ENCODE data around the gene POU2F1.
A peak's percentile ranks its signal among the peaks of the same experiment; 100 is the strongest.

Gene POU2F1

DNA sequence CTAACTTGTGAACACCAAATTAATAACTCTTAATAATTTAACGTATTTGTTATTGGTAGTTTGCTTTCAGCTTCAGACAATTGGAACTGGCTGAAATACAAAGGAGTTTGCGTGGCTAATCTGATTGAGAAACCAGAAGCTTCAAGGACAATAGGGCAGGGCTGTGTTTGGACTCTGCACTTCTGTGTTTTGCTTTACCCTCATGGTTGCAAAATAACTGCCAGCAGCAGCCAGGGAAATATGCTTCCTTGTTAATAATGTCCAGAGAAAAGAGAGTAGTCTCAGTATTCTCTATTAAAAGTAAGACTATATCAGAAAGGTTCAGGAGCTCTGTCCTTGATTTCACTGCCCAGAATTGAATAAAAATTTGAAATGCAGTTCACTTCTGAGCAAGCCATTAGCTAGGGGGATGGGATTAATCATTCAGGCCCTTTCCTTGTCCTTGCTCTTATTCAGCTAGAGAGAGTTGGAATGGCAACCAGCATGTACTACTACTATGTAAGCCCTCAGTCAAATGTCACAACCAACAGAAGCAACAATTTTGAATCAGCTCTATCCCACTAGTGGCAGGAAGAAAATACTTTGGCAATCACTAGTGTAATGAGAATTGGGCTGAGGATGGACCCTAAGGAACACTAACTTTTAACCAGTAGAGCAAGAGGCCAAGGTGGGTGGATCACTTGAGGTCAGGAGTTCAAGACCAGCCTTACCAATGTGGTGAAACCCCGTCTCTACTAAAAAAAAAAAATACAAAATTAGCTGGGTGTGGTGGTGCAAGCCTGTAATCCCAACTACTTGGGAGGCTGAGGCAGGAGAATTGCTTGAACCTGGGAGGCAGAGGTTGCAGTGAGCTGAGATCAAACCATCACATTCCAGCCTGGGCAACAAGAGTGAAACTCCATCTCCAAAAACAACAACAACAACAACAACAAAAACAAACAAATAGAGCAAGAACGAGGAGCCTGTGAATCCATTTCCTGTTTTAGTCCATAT is 76.8 kb downstream of the POU2F1 start:
- TF ChIP-seq, protein P1, sequence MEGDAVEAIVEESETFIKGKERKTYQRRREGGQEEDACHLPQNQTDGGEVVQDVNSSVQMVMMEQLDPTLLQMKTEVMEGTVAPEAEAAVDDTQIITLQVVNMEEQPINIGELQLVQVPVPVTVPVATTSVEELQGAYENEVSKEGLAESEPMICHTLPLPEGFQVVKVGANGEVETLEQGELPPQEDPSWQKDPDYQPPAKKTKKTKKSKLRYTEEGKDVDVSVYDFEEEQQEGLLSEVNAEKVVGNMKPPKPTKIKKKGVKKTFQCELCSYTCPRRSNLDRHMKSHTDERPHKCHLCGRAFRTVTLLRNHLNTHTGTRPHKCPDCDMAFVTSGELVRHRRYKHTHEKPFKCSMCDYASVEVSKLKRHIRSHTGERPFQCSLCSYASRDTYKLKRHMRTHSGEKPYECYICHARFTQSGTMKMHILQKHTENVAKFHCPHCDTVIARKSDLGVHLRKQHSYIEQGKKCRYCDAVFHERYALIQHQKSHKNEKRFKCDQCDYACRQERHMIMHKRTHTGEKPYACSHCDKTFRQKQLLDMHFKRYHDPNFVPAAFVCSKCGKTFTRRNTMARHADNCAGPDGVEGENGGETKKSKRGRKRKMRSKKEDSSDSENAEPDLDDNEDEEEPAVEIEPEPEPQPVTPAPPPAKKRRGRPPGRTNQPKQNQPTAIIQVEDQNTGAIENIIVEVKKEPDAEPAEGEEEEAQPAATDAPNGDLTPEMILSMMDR (conservative IDR thresholded peaks at IDR 0.05; ENCODE audit: low read depth, low read length), result no peak
- DNase-seq (ENCODE audit: low read depth), result peak; percentile 71
- no peak overlapping the region for H3K4me3 ChIP-seq (ENCODE audit: low read depth, low read length)

- DNase-seq (ENCODE audit: low read depth), result peak; percentile 38
- TF ChIP-seq, protein P1 (conservative IDR thresholded peaks at IDR 0.05; ENCODE audit: low read depth, low read length), result no peak
- no peak overlapping the region for H3K4me3 ChIP-seq (ENCODE audit: low read depth, low read length)
These were observed 77.6 kb downstream of the POU2F1 start for GRCh38 chr1:167298325-167298724.

- peak; percentile 11 for DNase-seq (ENCODE audit: low read depth)
- TF ChIP-seq, protein P1 (conservative IDR thresholded peaks at IDR 0.05; ENCODE audit: low read depth, low read length), result no peak
- H3K4me3 ChIP-seq (ENCODE audit: low read depth, low read length), result no peak overlapping the region
These were observed 80.7 kb downstream of the POU2F1 start for GRCh38 chr1:167301355-167301754.

DNA sequence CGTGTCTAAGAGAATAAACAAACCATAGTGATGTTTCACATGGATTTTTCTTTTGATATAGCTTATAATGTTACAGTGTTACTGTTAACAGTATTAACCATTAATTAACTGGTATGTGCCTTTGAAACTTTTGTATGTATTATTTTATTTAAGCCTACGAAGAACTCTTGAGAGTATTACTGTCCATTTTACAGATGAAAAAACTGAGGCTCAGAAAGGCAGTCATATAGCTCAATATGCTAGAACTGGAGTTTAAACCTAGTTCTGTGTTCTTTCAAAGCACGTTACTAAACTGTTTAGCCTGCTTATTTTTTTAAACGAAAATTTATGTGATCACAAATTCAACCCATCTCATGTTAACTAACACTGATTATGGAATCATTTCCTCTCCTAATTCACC is 83.5 kb downstream of the POU2F1 start:
- no peak for DNase-seq (ENCODE audit: low read depth)
- TF ChIP-seq, protein P1 (conservative IDR thresholded peaks at IDR 0.05; ENCODE audit: low read depth, low read length), result no peak
- H3K4me3 ChIP-seq (ENCODE audit: low read depth, low read length), result no peak overlapping the region

GRCh38 chr1:167305059-167305705 is 84.5 kb downstream of the POU2F1 start:
- H3K4me3 ChIP-seq (ENCODE audit: low read depth, low read length), result no peak overlapping the region
- TF ChIP-seq, protein P1 (conservative IDR thresholded peaks at IDR 0.05; ENCODE audit: low read depth, low read length), result no peak

DNA sequence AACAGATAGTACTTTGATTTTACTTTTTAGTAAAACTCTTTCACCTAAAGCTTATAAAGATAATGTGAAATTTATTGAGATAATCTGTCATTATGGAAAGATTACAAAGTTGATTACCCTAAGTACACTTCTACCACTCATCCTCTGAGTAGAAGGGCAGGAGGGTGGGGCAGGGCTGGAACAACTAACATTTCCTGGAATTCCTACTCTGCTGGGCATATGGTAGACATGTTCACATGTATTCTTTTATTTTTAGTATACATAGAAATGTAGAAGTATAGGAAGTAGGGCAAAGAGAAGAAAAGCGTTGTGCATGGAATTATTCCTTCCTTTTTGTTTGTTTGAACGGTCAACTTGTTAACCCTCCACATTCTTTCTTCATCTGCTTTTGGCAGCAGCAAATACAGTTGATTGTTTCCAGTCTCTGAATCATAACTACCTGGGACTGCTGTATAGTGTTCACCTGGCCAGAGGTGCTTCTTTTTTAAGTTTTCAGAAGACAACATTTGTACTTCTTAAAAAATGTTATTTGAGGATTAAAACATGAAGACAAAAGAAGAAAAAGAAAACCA is 85.1 kb downstream of the POU2F1 start:
- no peak overlapping the region for H3K4me3 ChIP-seq (ENCODE audit: low read depth, low read length)
- peak; percentile 22 for DNase-seq (ENCODE audit: low read depth)
- TF ChIP-seq, protein P1 (conservative IDR thresholded peaks at IDR 0.05; ENCODE audit: low read depth, low read length), result no peak

More at GRCh38 chr1:167305059-167305705, 84.5 kb downstream of the POU2F1 start:
- DNase-seq (ENCODE audit: low read depth), result no peak
